ENCODE data around the gene ZNF598. TPM values are rescaled to one million over a fixed set of nuclear protein-coding genes. Genes with fewer than 3 reads are reported as not detected.

The ZNF598 gene
- total RNA-seq, 1 donor from 2014 or later, result 14.5 TPM

DNA sequence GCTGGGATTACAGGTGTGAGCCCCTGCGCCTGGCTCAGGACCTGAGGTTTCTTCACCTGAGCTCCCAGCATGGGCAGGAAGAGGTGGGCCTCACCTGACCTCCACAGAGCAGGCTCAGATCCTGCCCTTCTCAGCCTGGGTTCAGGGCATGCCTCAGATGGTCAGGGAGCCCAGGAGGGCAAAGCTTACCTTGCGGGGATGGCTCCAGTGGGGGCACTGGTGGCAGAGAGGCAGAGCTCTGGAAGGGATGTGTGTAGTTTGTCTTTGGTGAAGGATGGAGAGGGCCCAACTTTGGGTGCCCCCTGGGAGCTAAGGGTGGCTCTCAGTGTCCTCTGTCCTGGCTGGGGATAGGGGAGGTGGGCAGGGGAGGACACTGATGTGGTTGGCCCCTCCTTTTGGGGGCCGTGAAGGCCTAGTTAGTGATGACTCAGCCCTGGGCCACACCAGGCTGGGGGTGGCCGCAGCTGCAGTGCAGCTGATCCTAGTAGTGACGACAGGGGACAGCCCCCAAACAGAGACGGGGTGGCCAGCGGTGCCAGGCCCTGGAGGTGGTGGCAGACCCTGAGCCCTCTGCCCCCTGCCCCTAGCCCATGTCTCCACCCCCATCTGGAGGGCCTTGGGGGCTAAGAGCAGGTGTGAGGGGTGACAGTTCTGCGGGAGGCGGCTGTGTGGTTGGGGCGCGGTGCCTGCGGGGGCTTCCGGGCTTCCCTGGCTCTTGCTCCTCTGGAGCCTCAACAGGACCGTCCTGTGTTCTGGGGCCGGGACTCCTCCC, 22.9 kb upstream of the ZNF598 start:
- Histone ChIP-seq H3K4me1 (peaks cover 80% of the 10 kb centered on the region), H3K4me3 (peak overlapping the region; percentile 72)

DNA sequence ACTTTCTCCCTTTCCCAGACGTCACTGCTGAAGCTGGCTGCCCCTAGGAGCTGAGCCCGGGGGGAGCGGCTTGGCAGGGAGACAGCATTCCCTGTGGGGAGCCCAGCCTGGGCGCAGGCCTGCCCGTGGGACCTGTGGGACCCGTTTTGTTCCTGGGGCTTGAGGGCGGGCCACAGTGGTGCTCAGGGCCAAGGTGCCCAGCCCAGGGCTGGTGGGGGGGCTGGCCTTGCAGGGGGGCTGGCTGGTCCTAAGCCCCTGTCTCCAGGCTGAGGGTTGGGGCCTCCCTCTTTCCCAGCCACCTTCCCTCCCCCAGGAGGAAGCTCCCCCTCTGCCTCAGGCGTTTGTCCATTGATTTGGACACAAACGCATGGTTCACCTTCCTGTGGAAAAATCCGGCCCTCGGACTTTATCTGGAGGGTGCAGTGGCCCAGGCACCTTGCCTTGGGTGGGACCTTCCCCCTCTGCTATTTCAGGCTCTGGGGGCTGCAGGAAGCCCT, 21.5 kb upstream of the ZNF598 start:
- Histone ChIP-seq H3K36me3 (peaks cover 20% of the 10 kb centered on the region), H3K4me3 (peak overlapping the region; percentile 91), H3K27me3 (ENCODE audit: low read depth) (no peaks in the 10 kb centered on the region), H3K4me1 (peaks cover 78% of the 10 kb centered on the region), H3K9me3 (replicated peaks) (no peaks in the 10 kb centered on the region), H3K27ac (replicated peaks) (peak overlapping the region; percentile 98)
- intact Hi-C loops (cut with micrococcal nuclease), result no loop called here
- DNase-seq, result peak; percentile 61
- TF ChIP-seq, protein P1, sequence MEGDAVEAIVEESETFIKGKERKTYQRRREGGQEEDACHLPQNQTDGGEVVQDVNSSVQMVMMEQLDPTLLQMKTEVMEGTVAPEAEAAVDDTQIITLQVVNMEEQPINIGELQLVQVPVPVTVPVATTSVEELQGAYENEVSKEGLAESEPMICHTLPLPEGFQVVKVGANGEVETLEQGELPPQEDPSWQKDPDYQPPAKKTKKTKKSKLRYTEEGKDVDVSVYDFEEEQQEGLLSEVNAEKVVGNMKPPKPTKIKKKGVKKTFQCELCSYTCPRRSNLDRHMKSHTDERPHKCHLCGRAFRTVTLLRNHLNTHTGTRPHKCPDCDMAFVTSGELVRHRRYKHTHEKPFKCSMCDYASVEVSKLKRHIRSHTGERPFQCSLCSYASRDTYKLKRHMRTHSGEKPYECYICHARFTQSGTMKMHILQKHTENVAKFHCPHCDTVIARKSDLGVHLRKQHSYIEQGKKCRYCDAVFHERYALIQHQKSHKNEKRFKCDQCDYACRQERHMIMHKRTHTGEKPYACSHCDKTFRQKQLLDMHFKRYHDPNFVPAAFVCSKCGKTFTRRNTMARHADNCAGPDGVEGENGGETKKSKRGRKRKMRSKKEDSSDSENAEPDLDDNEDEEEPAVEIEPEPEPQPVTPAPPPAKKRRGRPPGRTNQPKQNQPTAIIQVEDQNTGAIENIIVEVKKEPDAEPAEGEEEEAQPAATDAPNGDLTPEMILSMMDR (IDR thresholded peaks at IDR 0.05; ENCODE audit: borderline replicate concordance), result no peak

More for the DNA sequence above, 22.9 kb upstream of the ZNF598 start:
- TF ChIP-seq, protein P1 (IDR thresholded peaks at IDR 0.05; ENCODE audit: borderline replicate concordance), result no peak
- H3K9me3 ChIP-seq (replicated peaks), result no peaks in the 10 kb centered on the region
- H3K27ac ChIP-seq (replicated peaks), result peak overlapping the region; percentile 98
- H3K36me3 ChIP-seq, result peaks cover 34% of the 10 kb centered on the region
- H3K27me3 ChIP-seq (ENCODE audit: low read depth), result no peaks in the 10 kb centered on the region
- peak; percentile 48 for DNase-seq
- intact Hi-C loops (cut with micrococcal nuclease), result no loop called here

DNA sequence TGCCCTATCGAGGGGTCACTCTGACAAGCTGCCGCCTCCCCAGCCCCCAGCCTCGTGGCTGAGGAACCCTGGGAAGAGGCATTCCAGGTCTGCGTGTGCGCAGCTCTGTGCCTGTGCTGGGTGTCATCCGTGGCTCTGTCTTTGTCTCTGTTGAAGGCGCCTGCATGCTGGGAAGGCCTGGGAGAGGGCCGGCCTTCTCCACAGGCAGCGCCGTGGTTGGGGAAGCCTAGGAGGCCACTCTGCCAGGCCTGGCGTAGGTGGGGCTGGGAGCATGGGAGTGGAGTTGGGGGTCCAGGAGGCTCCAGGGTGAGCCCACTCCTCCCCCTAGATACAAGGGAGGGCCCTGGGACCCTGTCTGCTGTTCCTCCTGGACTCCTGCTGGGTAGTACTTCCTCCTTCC, 20.4 kb upstream of the ZNF598 start:
- peak overlapping the region; percentile 98 for H3K27ac ChIP-seq (replicated peaks)
- intact Hi-C loops (cut with micrococcal nuclease), result no loop called here

DNA sequence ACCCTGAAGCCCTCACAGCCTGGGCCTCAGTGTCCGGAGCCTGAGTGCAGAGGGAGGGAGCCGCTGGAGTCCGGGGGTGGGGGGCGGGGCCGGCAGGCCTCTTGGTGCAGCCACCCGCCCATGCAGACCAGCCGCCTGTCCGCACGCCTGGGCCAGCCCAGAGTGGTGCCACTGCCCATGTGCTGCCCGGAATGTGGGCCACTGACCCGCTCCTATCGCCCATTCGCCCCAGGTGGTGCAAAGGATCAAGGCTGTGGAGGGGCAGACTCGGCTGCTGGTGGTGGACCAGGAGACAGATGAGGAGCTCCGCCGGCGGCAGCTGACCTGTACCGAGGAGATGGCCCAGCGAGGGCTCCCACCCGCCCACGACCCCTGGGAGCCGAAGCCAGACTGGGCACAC, 19.7 kb upstream of the ZNF598 start:
- DNase-seq, result no peak
- Histone ChIP-seq H3K36me3 (peaks cover 12% of the 10 kb centered on the region), H3K9me3 (replicated peaks) (no peaks in the 10 kb centered on the region), H3K4me1 (peaks cover 80% of the 10 kb centered on the region), H3K27me3 (ENCODE audit: low read depth) (no peaks in the 10 kb centered on the region), H3K4me3 (peak overlapping the region; percentile 91), H3K27ac (replicated peaks) (peak overlapping the region; percentile 98)
- intact Hi-C loops (cut with micrococcal nuclease), result loop anchor here (10.0 kb wide), 1 partner anchor 115 kb away; the partner anchor contains the start of gene RAB26
- TF ChIP-seq, protein P1 (IDR thresholded peaks at IDR 0.05; ENCODE audit: borderline replicate concordance), result no peak

More for the DNA sequence above, 20.4 kb upstream of the ZNF598 start:
- H3K36me3 ChIP-seq, result peaks cover 12% of the 10 kb centered on the region
- DNase-seq, result no peak
- H3K27me3 ChIP-seq (ENCODE audit: low read depth), result no peaks in the 10 kb centered on the region
- H3K4me1 ChIP-seq, result peaks cover 78% of the 10 kb centered on the region
- TF ChIP-seq, protein P1 (IDR thresholded peaks at IDR 0.05; ENCODE audit: borderline replicate concordance), result no peak
- H3K9me3 ChIP-seq (replicated peaks), result no peaks in the 10 kb centered on the region
- H3K4me3 ChIP-seq, result peak overlapping the region; percentile 91

DNA sequence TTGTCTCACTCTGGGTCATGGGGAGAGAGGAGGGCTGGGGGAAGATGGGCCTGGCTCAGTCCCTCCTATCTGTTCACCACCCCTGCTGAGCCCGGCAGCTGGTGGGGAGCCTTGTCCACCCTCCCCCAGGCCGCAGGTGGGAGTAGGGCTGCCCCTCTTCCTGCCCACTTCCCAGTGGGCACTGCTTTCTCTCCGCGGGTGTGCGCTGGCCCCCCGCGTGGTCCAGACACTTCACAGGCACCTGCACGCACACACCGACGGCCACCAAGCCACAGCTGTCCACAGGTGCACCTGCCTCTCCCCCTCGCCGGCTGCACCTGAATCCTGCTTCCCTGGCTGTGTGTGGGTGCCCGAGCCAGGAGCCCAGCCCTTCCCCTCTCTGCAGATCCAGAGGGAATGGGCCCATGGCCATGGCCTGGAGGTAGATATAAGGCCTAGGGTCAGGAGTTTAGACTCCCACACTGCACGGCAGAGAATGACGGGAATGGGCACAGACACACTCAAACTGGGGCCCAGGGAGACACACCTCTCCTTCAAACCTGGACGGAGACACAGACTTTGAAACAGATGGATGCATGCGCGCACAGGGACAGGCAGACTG, 19.1 kb upstream of the ZNF598 start:
- no peaks in the 10 kb centered on the region for H3K27me3 ChIP-seq (ENCODE audit: low read depth)
- TF ChIP-seq, protein P1 (IDR thresholded peaks at IDR 0.05; ENCODE audit: borderline replicate concordance), result no peak
- no peaks in the 10 kb centered on the region for H3K9me3 ChIP-seq (replicated peaks)
- peak overlapping the region; percentile 98 for H3K27ac ChIP-seq (replicated peaks)
- no peak for DNase-seq
- H3K4me3 ChIP-seq, result peak overlapping the region; percentile 91
- peaks cover 12% of the 10 kb centered on the region for H3K36me3 ChIP-seq
- intact Hi-C loops (cut with micrococcal nuclease), result loop anchor here (10.0 kb wide), 1 partner anchor 116 kb away; the partner anchor contains the start of gene RAB26
- peaks cover 82% of the 10 kb centered on the region for H3K4me1 ChIP-seq

All from left ventricle myocardium inferior (tissue), 1 donor.